ENCODE data around the gene HBP1.

DNA sequence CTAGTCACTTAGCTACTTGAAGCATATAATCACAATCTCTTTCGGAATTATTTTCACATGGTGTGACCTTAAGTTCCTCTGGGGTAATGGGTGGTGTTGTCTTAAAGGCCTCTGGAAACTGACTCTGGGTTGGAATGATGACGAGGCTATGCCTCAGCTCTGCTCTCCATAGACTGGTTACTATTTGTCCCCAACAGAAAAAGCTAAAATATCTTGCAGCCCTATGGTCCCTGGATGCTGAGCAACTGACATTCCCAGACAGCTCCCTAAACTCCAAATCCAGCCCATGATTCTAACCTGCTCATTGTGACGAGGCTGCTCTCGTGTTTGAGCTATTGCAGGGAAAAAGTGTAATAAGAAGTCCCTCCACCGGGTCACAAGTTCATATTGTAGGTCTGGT is 51.6 kb downstream of the HBP1 start:
- TF ChIP-seq, protein P1, sequence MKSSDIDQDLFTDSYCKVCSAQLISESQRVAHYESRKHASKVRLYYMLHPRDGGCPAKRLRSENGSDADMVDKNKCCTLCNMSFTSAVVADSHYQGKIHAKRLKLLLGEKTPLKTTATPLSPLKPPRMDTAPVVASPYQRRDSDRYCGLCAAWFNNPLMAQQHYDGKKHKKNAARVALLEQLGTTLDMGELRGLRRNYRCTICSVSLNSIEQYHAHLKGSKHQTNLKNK (CRISPR knock-in tag; IDR thresholded peaks at IDR 0.05): no peak
- TF ChIP-seq CTCF (IDR thresholded peaks at IDR 0.05): no peak
- TF ChIP-seq NR2C2 (CRISPR knock-in tag; IDR thresholded peaks at IDR 0.05): no peak
- no peak for TF ChIP-seq ATF2 (CRISPR knock-in tag; IDR thresholded peaks at IDR 0.05; ENCODE audit: borderline replicate concordance, low read depth)
- no peak for TF ChIP-seq ELF4 (CRISPR knock-in tag; IDR thresholded peaks at IDR 0.05; ENCODE audit: low read depth)
- TF ChIP-seq, protein P2, sequence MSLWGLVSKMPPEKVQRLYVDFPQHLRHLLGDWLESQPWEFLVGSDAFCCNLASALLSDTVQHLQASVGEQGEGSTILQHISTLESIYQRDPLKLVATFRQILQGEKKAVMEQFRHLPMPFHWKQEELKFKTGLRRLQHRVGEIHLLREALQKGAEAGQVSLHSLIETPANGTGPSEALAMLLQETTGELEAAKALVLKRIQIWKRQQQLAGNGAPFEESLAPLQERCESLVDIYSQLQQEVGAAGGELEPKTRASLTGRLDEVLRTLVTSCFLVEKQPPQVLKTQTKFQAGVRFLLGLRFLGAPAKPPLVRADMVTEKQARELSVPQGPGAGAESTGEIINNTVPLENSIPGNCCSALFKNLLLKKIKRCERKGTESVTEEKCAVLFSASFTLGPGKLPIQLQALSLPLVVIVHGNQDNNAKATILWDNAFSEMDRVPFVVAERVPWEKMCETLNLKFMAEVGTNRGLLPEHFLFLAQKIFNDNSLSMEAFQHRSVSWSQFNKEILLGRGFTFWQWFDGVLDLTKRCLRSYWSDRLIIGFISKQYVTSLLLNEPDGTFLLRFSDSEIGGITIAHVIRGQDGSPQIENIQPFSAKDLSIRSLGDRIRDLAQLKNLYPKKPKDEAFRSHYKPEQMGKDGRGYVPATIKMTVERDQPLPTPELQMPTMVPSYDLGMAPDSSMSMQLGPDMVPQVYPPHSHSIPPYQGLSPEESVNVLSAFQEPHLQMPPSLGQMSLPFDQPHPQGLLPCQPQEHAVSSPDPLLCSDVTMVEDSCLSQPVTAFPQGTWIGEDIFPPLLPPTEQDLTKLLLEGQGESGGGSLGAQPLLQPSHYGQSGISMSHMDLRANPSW (CRISPR knock-in tag; conservative IDR thresholded peaks at IDR 0.05; ENCODE audit: low read depth): no peak
- TF ChIP-seq, protein P3, sequence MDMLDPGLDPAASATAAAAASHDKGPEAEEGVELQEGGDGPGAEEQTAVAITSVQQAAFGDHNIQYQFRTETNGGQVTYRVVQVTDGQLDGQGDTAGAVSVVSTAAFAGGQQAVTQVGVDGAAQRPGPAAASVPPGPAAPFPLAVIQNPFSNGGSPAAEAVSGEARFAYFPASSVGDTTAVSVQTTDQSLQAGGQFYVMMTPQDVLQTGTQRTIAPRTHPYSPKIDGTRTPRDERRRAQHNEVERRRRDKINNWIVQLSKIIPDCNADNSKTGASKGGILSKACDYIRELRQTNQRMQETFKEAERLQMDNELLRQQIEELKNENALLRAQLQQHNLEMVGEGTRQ (CRISPR knock-in tag; IDR thresholded peaks at IDR 0.05): no peak
